G401.6 (cell line): ENCODE measurements around the gene PLEKHA8.

ENCODE experiments used
- FAIRE-seq: peaks from 2 replicates; lab custom pipeline; 2012; peaks lifted over from hg19 to GRCh38; lab: Jason Lieb, UNC

Gene PLEKHA8

GRCh38 chr7:30028216-30028748 lies at the start of gene PLEKHA8:
TSS of gene PLEKHA8 (plus strand) at chr7:30028412. CDS start at chr7:30028763, 351 bp downstream.
- peak; percentile 39 for FAIRE-seq

GRCh38 chr7:29980151-29980550 lies 48.1 kb upstream of the PLEKHA8 start:
- FAIRE-seq, result no peak

GRCh38 chr7:29987083-29987482 lies 41.1 kb upstream of the PLEKHA8 start:
- FAIRE-seq, result peak; percentile 73

GRCh38 chr7:29987811-29988317 lies 40.3 kb upstream of the PLEKHA8 start:
- FAIRE-seq, result peak; percentile 98

- FAIRE-seq, result peak; percentile 47
Observed at GRCh38 chr7:29988424-29989256, 39.6 kb upstream of the PLEKHA8 start.

- FAIRE-seq, result no peak
Observed at GRCh38 chr7:29989257-29989995, 38.8 kb upstream of the PLEKHA8 start, which contains the start of gene SCRN1. TSS of gene SCRN1 (minus strand) at chr7:29989801. CDS start at chr7:29969067, 20,734 bp downstream.

GRCh38 chr7:29990931-29991330 lies 37.3 kb upstream of the PLEKHA8 start:
- FAIRE-seq, result no peak

GRCh38 chr7:29991937-29992336 lies 36.3 kb upstream of the PLEKHA8 start:
- no peak for FAIRE-seq

GRCh38 chr7:29993140-29993539 lies 35.1 kb upstream of the PLEKHA8 start:
- peak; percentile 23 for FAIRE-seq

GRCh38 chr7:29995652-29996051 lies 32.6 kb upstream of the PLEKHA8 start:
- FAIRE-seq, result no peak

GRCh38 chr7:29996321-29996720 lies 31.9 kb upstream of the PLEKHA8 start:
- FAIRE-seq, result no peak

- peak; percentile 67 for FAIRE-seq
Observed at GRCh38 chr7:29998489-29998888, 29.7 kb upstream of the PLEKHA8 start.

- no peak for FAIRE-seq
Observed at GRCh38 chr7:30001998-30002397, 26.2 kb upstream of the PLEKHA8 start.

GRCh38 chr7:30003098-30003497 lies 25.1 kb upstream of the PLEKHA8 start:
- no peak for FAIRE-seq

- peak; percentile 41 for FAIRE-seq
Observed at GRCh38 chr7:30005464-30005863, 22.7 kb upstream of the PLEKHA8 start.

- no peak for FAIRE-seq
Observed at GRCh38 chr7:30010021-30010420, 18.2 kb upstream of the PLEKHA8 start.

GRCh38 chr7:30012757-30013156 lies 15.5 kb upstream of the PLEKHA8 start:
- peak; percentile 58 for FAIRE-seq

GRCh38 chr7:30018451-30018850 lies 9.8 kb upstream of the PLEKHA8 start:
- no peak for FAIRE-seq

GRCh38 chr7:30019387-30019786 lies 8.8 kb upstream of the PLEKHA8 start:
- peak; percentile 94 for FAIRE-seq

GRCh38 chr7:30019960-30020359 lies 8.3 kb upstream of the PLEKHA8 start:
- no peak for FAIRE-seq

GRCh38 chr7:30020535-30020934 lies 7.7 kb upstream of the PLEKHA8 start:
- FAIRE-seq, result no peak

- FAIRE-seq, result peak; percentile 42
Observed at GRCh38 chr7:30022991-30023390, 5.2 kb upstream of the PLEKHA8 start.

GRCh38 chr7:30023524-30023923 lies 4.7 kb upstream of the PLEKHA8 start:
- FAIRE-seq, result no peak
